Fibroblast of the aortic adventitia (primary cell): Measurements from ENCODE around the gene ALG2. TPM values are rescaled to one million over a fixed set of nuclear protein-coding genes. Genes with fewer than 3 reads are reported as not detected.

ENCODE experiments used
- DNase-seq: peaks from one replicate; pipeline ENCODE4 v3.0.0-alpha.2; 2010; ENCODE audit warnings: low read depth
- H3K4me3 ChIP-seq: 2 replicates; pipeline ENCODE4 v1.5.1; 2011; ENCODE audit warnings: low read depth, mild to moderate bottlenecking, control low read depth, low read length, moderate library complexity
- CTCF ChIP-seq: IDR thresholded peaks from 2 replicates; pipeline ENCODE4 v1.5.1; 2011; ENCODE audit warnings: mild to moderate bottlenecking, low read length, control low read depth, inconsistent platforms; ENCODE audit not compliant: insufficient read depth
- total RNA-seq: library from RNA; depleted of rRNA; stranded (reverse); fragments of >200 nt; gene quantifications from 2 replicates; pipeline ENCODE4 v1.2.3, GENCODE V29; 2012; ENCODE audit warnings: low replicate concordance

The ALG2 gene
- total RNA-seq, 1 donor, result 44.3 TPM

GRCh38 chr9:99181621-99182020, 40.1 kb downstream of the ALG2 start:
- peak; percentile 6 for DNase-seq
- TF ChIP-seq CTCF, result no peak
- H3K4me3 ChIP-seq, result no peak overlapping the region

GRCh38 chr9:99181206-99181605, 40.5 kb downstream of the ALG2 start:
- H3K4me3 ChIP-seq, result no peak overlapping the region
- no peak for TF ChIP-seq CTCF
- peak; percentile 25 for DNase-seq

GRCh38 chr9:99180662-99181061, 41.1 kb downstream of the ALG2 start:
- no peak overlapping the region for H3K4me3 ChIP-seq
- TF ChIP-seq CTCF, result no peak
- DNase-seq, result no peak

- TF ChIP-seq CTCF, result no peak
- no peak overlapping the region for H3K4me3 ChIP-seq
- DNase-seq, result no peak
Observed at GRCh38 chr9:99180199-99180598, 41.5 kb downstream of the ALG2 start.

- no peak overlapping the region for H3K4me3 ChIP-seq
- DNase-seq, result no peak
- no peak for TF ChIP-seq CTCF
Observed at GRCh38 chr9:99178912-99179872, 42.5 kb downstream of the ALG2 start.

- no peak for TF ChIP-seq CTCF
- DNase-seq, result no peak
- no peak overlapping the region for H3K4me3 ChIP-seq
Observed at GRCh38 chr9:99177576-99178366, 44.0 kb downstream of the ALG2 start.
